SKM-1 (cell line): Measurements from ENCODE around the gene GAB2.

Source experiments
- DNase-seq: peaks from one replicate; lab custom pipeline; 2025; ENCODE audit not compliant: unreplicated experiment; lab: John Stamatoyannopoulos, UW

The GAB2 gene

GRCh38 chr11:78346799-78347198, 70.8 kb downstream of the GAB2 start:
- DNase-seq = no peak

DNA sequence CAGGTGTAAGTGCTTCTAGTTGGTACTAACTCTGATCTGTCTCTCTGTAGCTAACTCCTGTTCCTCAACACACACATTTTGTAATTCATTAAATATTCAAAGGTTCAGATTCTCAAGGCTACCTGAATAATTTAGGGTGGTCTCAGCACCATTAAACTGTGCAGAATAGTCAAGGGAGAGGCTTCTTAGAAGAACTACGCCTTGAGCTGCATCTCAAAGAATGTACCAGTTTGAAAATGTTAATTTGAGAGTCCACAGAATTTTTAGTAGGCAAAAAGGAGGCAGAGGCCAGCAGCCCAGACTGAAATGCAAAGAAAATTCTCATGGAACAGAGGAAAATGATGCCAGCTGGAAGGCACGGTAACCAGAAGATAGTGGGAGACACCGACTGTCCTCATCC, 72.2 kb downstream of the GAB2 start:
- DNase-seq = no peak

DNA sequence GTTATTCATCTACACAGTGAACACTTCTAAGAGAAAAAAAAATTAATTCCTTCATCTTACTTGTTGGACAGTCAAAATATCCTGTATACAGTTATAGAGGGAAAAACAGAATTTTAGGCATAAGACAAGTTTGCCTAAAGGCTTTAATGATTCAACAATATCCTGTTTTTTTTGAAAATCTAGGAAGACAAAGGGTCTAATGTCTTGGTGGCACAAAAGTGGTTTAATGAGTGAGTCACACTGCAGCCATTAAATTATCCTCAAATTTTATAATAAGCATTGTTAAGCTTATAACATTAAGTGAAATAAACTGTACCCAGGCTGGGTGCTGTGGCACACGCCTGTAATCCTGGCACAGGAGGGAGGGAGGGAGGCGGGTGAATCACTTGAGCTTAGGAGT, 72.9 kb downstream of the GAB2 start:
- DNase-seq = no peak

- DNase-seq = no peak
These were observed 73.5 kb downstream of the GAB2 start for GRCh38 chr11:78344094-78344493.

DNA sequence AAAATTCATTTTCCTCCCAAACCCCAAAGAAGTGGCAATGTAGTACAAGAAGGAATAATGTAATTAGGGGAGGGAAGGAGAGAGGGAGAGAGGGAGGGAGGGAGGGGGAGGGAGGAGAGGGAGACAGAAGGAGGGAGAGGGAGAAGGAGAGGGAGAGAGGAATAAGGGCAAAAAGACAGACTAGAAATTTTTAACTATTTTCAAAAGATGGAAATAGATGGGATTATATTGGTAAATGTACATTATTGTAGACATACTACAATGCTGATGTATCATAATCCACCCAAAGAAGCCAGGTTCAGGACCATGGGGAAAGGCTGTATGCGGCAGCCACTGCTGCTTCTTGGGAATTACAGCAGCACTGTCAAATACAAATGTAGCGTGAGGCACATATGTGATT, 74.3 kb downstream of the GAB2 start:
- no peak for DNase-seq

GRCh38 chr11:78341841-78342240, 75.8 kb downstream of the GAB2 start:
- DNase-seq = no peak

GRCh38 chr11:78340530-78340929, 77.1 kb downstream of the GAB2 start:
- DNase-seq = no peak

DNA sequence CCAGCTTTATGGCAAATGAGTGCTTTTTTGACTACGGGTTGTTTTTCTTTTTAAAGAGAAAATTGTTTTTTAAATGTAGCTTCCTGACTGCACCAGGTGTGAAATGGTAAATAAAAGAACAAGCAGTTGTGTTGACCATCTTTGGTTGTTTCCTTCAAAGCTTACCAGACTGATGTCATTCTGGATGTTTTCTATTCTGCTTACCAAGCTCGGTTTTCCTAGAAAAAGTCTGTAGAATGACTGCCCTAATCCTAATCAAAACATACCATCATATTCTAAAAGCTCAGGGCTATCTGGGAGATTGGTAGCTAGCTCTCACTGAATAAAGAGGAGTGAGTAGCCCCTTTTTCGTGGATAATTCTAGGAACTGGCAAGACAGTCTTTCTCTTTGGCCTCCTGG, 77.7 kb downstream of the GAB2 start:
- DNase-seq = no peak

DNA sequence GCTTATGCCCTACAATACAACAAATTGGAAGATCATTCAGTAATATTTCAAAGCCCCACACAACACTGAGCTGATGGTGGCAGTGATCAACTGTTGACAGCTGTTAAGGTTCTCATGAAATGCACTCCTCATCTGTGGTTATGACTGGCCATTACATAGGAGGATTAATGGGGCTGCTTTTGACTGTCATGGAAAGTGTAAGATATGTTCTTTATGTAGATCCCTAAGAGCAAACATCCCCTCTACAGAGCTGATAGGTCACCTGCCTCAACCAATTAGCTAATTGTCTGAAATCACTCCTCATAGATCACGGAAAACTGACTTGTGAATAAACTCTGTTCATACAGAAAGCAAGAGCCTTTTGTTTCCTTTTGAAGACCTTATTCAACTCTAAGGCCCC, 78.1 kb downstream of the GAB2 start:
- DNase-seq = no peak

- no peak for DNase-seq
These were observed 78.9 kb downstream of the GAB2 start for GRCh38 chr11:78338702-78339101.

GRCh38 chr11:78338138-78338537, 79.5 kb downstream of the GAB2 start:
- DNase-seq = no peak

DNA sequence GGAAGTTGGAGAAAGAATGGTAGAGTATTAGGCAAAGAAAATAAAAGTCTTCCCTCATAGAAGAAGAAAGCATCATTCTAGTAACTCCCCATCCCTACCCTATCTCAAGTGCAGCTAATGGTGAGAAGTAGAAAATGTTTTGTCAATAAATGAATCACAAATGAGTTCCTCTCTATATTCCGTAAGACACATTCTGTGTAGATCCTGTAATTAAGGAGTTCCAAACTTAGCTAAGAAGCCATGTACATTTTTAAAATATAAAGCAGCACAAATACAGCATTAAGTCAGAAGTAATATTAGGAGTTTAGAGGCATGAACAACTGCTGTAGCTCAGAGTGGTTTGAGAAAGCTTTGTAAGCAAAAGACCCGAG, 80.1 kb downstream of the GAB2 start:
- no peak for DNase-seq

DNA sequence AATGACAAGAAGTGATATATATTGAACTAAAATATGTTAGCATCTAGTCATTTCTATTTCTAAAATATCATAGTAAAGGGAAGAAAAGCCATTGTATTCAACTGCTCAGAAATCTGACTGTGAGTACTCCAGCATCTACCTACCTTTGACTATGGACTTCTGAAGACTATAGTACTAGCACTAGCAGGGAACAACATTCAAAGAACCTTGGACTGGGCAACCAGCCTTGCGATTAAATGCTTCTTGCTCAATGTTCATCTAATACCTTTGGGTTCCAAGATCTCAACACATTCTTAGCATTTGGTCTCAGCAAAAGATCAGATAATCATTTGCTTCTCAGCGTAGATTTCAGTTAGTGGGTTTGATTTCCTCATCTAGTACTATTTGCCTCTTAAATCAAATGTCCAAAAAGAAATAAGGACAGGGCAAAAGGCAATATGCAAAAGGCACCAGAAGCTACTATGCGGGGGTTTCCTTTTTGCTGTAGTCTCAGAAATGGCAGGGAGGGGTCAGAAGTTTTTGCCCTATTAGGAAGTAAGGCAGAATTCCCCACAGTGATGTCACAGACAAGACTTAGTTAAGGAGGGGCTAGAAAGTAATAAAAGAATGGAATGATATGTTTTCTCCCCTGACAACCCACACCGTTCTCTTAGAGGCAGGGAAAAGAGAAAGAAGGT, 80.6 kb downstream of the GAB2 start:
- DNase-seq = no peak

GRCh38 chr11:78334109-78334508, 83.5 kb downstream of the GAB2 start:
- DNase-seq = no peak

DNA sequence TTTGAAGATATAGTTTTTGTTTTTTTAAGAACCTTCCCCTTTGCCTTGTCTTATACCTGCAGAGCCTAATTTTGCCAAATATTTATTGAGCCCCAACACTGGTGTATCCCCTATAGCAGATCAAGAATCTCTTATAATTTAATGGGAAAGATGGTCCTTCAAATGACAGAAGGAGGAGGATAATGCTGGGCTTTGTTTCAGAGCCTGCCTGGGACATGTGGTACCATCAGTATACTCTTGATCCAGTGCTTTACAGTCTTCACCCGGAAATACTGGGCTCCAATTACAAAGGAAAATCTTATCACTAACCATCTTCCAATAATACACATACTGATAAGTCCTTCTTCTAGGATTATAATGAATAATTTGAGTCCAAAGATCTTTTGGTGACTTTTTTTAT, 84.7 kb downstream of the GAB2 start:
- DNase-seq = no peak

GRCh38 chr11:78332174-78332866, 85.3 kb downstream of the GAB2 start:
- no peak for DNase-seq

DNA sequence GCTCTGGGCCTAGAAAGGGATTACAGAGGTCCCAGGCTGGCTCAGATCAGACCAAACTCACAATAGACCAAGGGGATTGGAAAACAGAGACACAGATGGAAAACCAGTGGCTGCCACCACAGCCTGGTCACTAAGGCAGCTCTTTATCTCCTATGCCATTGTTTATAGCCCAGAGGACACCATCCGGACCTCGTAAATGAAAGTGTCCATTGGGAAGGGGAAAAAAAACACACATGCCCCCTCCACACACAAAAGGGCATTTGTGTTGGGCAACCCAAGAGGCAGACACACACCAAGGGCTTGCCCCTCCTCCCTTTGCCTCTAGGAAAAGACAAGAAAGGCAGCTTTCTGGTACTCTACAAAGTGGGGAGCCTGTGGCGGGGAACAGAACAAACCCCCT, 85.9 kb downstream of the GAB2 start:
- DNase-seq = no peak

- DNase-seq = no peak
These were observed 87.3 kb downstream of the GAB2 start for GRCh38 chr11:78330361-78330760.

- no peak for DNase-seq
These were observed 89.7 kb downstream of the GAB2 start for GRCh38 chr11:78327945-78328344.

- DNase-seq = no peak
These were observed 92.3 kb downstream of the GAB2 start for GRCh38 chr11:78325274-78325781.

GRCh38 chr11:78323363-78323762, 94.3 kb downstream of the GAB2 start:
- no peak for DNase-seq

DNA sequence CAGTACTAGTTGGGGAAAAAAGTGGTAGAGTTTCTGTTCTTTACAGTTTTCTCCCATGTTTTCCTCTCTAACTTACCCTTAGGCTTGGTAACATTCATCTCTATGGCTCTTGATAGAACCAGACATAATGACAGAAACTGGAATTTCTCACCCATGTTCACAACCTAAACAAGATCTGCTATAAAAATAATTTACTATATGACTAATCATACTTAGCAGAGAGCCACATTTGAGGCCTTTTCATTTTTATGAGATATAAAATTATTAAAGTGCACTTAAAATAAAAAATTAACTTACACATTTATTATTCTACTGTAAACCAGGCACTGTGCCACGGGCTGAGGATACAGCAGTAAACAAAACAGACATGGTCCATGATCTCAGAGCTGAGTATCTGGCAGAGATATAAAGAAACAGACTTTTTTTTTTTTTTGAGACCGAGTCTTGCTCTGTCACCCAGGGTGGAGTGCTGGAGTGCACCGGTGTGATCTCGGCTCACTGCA, 98.1 kb downstream of the GAB2 start:
- DNase-seq = no peak
